ENCODE results near the gene RAP1GDS1.

- no peak for TF ChIP-seq POLR2A (IDR thresholded peaks at IDR 0.05)
- TF ChIP-seq CTCF (IDR thresholded peaks at IDR 0.05) = no peak
Measured at GRCh38 chr4:98469771-98470170, 208.6 kb downstream of the RAP1GDS1 start.
